ENCODE measurements around the gene ACR.

GRCh38 chr22:50702261-50702671, 35.7 kb upstream of the ACR start:
- TF ChIP-seq TRIM22 (IDR thresholded peaks at IDR 0.05) (no peak), NR2F2 (IDR thresholded peaks at IDR 0.05; ENCODE audit: borderline replicate concordance, low read depth) (no peak), ZNF619 (CRISPR knock-in tag; IDR thresholded peaks at IDR 0.05) (no peak), ZBTB40 (IDR thresholded peaks at IDR 0.05) (no peak), ZBTB40 (CRISPR knock-in tag; IDR thresholded peaks at IDR 0.05) (no peak), POLR2AphosphoS5 (IDR thresholded peaks at IDR 0.05; ENCODE audit: low read depth, low read length) (no peak), SOX5 (CRISPR knock-in tag; IDR thresholded peaks at IDR 0.05; ENCODE audit: borderline replicate concordance) (no peak), SRF (IDR thresholded peaks at IDR 0.05; ENCODE audit: low read depth, low read length) (no peak), SALL2 (CRISPR knock-in tag; IDR thresholded peaks at IDR 0.05) (no peak), POLR2A (IDR thresholded peaks at IDR 0.05; ENCODE audit: insufficient read depth in 1 of 2, low read depth in 2 of 2, low read length in 2 of 2) (no peak; a peak in 1 of 4 replicates), ZNF773 (CRISPR knock-in tag; IDR thresholded peaks at IDR 0.05; ENCODE audit: borderline replicate concordance) (no peak)

Data from HepG2 (cell line).